ENCODE measurements around the gene MAP2K7.
"Not testable (repeated sequence)": the region's sequence is repeated elsewhere in the genome, so short reads cannot be mapped to it uniquely, and the experiment has no call there.

MAP2K7 gene

DNA sequence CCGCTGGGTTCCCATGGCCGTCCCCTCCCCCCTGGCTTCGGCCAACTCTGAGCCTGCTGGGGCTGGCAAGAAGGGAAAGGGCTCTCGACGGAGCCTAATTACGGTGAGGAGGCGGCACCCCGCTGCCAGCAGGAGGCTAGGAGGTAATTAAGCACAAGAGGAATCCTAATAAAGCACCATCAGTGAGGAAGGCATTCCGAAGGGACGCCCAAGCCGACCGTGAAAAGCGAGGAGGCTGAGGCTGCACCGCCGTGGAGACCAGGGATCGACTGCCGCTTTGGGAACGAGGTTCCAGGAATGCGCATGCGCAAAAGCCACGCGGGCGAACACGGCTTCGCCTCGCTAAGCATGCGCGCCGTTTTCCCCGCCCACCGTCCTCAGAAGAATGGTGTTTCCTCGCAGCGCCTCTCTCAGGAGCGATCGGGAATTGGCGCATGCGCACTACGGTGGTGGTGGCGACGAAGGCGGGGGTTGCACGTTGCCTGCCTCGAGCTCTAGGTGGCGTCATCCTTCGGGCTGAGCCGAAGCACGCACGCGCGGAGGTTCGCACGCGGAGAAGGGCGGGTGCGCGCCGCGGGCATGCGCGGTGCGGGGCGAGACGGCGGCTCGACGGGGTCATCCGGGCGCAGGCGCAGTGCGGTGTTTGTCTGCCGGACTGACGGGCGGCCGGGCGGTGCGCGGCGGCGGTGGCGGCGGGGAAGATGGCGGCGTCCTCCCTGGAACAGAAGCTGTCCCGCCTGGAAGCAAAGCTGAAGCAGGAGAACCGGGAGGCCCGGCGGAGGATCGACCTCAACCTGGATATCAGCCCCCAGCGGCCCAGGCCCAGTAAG is at the start of gene MAP2K7:
Gene MAP2K7 (plus strand): TSS at position 634 of the 830 bp plus-strand sequence. CDS start 68 bp downstream, at position 702.
- H3K4me3 Mint-ChIP-seq, result peak within 1 kb of the TSS; percentile 90
- peaks cover 15% of the 10 kb centered on the region for H3K27me3 Mint-ChIP-seq

DNA sequence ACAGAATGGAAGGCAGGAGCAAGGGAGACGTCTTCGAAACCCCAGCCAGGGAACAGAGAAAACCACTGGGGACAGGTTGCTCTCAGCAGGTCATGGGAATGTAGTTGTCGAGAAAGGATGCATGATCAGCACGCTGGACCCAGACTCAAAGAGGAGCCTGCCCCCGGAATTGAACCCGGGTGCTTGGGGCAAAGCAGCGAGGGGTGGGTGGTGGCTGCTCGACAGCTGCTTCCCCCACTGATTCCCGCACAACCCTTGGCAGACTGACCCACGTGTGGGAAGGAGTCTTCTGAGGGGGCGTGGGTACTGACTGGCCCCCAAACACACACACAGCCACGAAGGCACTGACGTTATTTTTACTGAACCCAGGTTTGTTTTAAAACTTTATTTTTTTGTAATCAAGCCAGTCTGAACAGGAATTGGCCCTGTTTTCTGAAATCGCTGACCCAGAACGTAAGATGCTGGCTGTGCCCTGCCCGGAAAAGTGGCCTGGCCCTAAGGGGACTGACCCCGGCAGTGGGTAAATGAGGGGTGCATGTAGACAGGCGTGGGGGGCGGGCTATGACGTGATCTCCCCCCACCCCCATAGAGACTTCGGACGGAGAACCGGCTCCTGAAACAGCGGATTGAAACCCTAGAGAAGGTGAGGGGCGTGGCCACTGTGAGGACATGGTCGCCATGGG is 48.1 kb upstream of the MAP2K7 start:
- peaks cover 38% of the 10 kb centered on the region for H3K36me3 Mint-ChIP-seq (ENCODE audit: low read depth)
- peaks cover 18% of the 10 kb centered on the region for H3K27me3 Mint-ChIP-seq
- intact Hi-C loops (cut with micrococcal nuclease), result no loop called here
- H3K4me1 Mint-ChIP-seq (ENCODE audit: low read depth), result peaks cover 10% of the 10 kb centered on the region
- no peak overlapping the region for H3K27ac Mint-ChIP-seq
- H3K4me3 Mint-ChIP-seq, result no peak overlapping the region
- no peaks in the 10 kb centered on the region for H3K9me3 Mint-ChIP-seq

More for the DNA sequence above, at the start of gene MAP2K7:
- peaks cover 43% of the 10 kb centered on the region for H3K36me3 Mint-ChIP-seq (ENCODE audit: low read depth)
- H3K27ac Mint-ChIP-seq, result peak within 1 kb of the TSS; percentile 86
- H3K4me1 Mint-ChIP-seq (ENCODE audit: low read depth), result peaks cover 45% of the 10 kb centered on the region
- intact Hi-C loops (cut with micrococcal nuclease), result loop anchor here (1.0 to 2.0 kb wide), 2 partner anchors 17 to 40 kb away; partner anchors contain the start of genes SNAPC2 and TIMM44
- H3K9me3 Mint-ChIP-seq, result no peaks in the 10 kb centered on the region

DNA sequence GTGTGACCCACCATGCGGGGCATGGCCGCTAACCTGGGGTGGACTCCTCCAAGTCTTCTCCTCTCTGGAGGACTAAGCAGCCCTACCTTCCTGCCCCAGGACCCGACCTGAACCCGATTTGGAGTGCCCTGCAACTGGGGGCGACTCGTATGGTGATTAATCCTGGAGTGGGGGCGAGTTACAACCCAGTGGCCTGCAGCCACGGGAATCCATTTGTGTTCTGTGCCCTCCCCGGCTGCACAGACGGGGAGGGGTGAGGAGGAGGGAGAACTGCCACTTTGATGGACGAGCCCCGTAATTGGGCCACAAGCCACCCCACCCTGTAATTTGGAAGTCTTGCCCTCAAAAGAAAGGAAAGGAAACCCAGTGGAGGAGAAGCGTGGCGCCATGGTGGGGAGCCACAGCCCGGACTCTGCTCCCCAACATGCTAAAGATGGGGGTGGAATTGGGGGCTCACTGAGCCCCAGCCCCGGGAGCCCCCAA is 47.5 kb upstream of the MAP2K7 start:
- H3K4me1 Mint-ChIP-seq (ENCODE audit: low read depth), result peaks cover 10% of the 10 kb centered on the region
- no peak overlapping the region for H3K4me3 Mint-ChIP-seq
- peaks cover 44% of the 10 kb centered on the region for H3K36me3 Mint-ChIP-seq (ENCODE audit: low read depth)
- H3K9me3 Mint-ChIP-seq, result no peaks in the 10 kb centered on the region
- intact Hi-C loops (cut with micrococcal nuclease), result no loop called here
- no peak overlapping the region for H3K27ac Mint-ChIP-seq
- H3K27me3 Mint-ChIP-seq, result peaks cover 24% of the 10 kb centered on the region

DNA sequence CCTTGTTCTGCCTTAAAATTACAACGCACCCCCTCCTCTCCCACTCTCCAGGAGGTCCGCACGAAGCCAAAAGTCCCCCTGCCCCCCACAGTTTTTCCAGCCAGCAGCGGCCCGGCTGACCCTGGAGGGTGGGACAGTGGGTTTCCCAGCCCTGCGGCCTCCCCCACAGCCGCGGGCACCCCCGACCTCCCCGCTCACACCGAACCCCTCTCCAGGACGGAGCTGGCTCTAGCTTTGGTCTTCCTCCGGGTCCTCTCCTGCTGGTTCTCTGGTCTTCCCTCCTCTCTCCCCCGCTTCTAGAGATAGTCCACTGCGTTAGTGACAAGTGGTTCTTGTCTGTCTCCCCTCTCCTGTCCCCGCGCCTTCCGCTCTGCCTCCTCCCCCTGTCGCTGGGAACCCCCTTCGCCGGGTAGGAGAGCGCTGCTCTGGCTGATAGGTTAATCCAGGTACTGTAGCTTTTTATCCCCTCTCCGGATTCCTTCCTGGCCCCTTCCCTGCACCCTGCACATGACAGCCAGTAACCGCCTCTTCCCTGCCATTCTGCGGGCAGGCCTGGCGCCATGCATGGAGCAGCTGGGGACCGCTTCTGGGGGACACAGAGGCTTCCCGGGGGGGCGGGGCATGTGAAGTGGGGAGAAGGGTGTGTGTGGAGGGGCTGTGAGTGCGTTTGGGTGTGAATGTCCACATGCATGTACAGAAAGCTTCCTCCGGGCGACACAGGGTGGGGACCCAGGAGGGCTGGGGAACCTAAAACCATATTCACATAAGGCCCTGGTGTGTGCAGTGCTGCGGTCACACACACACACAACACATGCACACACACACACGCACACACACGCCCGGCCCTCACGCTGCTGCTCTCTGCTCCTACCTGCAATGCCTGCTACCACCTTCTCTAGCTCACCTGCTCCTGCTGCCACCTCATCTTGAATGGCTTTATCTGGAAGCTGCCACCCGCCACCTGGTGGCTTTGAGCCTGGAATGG is 46.7 kb upstream of the MAP2K7 start:
- no peak overlapping the region for H3K4me3 Mint-ChIP-seq
- H3K4me1 Mint-ChIP-seq (ENCODE audit: low read depth), result peaks cover 16% of the 10 kb centered on the region
- no peaks in the 10 kb centered on the region for H3K9me3 Mint-ChIP-seq
- no peak overlapping the region for H3K27ac Mint-ChIP-seq
- intact Hi-C loops (cut with micrococcal nuclease), result no loop called here
- peaks cover 41% of the 10 kb centered on the region for H3K36me3 Mint-ChIP-seq (ENCODE audit: low read depth)
- H3K27me3 Mint-ChIP-seq, result peaks cover 32% of the 10 kb centered on the region

DNA sequence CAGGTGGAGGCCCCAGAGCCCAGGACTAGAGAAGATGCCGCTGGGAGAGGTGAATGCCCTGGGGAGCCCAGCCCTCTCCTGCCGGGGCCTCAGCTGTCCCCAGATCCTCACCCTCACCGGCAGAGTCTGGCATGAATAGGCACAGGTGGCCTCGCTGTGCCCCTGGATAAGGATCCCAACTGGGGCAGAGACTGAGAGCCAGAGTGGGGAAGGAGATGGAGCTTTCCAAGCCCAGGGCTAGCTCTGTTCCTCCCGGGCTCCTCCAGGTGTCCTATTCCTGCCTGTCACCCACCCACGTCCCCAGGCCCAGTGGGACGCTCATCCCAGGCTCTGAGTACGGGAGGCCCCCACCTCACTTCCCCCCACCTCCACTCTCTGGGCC is 46.0 kb upstream of the MAP2K7 start:
- peaks cover 41% of the 10 kb centered on the region for H3K36me3 Mint-ChIP-seq (ENCODE audit: low read depth)
- H3K27me3 Mint-ChIP-seq, result peaks cover 36% of the 10 kb centered on the region
- peaks cover 19% of the 10 kb centered on the region for H3K4me1 Mint-ChIP-seq (ENCODE audit: low read depth)
- intact Hi-C loops (cut with micrococcal nuclease), result no loop called here
- no peak overlapping the region for H3K27ac Mint-ChIP-seq
- no peaks in the 10 kb centered on the region for H3K9me3 Mint-ChIP-seq
- no peak overlapping the region for H3K4me3 Mint-ChIP-seq

DNA sequence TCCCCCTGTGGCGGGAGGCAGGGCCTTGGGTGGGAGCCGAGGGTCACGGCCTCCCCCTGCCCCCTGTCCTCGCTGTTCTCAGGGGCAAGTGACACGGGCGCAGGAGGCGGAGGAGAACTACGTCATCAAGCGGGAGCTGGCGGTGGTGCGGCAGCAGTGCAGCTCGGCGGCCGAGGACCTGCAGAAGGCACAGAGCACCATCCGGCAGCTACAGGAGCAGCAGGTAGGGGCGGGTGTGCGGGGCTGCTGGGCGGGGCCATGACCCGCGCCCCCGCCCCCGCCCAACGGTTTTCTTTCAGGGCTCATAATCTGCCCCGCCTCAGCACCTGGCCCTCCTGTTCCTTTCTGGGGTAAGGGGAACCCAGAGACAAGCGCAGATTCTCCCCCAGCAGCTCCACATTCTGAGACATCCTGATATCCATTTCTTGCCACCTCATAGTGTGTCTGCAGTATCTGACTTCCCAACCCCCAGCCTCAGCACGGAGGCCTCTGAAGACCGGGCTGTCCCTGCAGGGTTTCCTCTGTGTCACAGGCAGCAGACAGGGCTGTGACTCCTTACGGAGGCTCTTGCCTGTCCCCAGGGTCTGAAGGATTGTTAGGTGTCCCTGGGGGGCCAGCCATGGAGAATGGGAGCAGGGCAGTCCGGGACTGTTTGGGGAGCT is 45.4 kb upstream of the MAP2K7 start:
- H3K27ac Mint-ChIP-seq, result no peak overlapping the region
- H3K9me3 Mint-ChIP-seq, result no peaks in the 10 kb centered on the region
- H3K4me3 Mint-ChIP-seq, result no peak overlapping the region
- H3K4me1 Mint-ChIP-seq (ENCODE audit: low read depth), result peaks cover 13% of the 10 kb centered on the region
- H3K36me3 Mint-ChIP-seq (ENCODE audit: low read depth), result peaks cover 41% of the 10 kb centered on the region
- intact Hi-C loops (cut with micrococcal nuclease), result no loop called here
- peaks cover 35% of the 10 kb centered on the region for H3K27me3 Mint-ChIP-seq

DNA sequence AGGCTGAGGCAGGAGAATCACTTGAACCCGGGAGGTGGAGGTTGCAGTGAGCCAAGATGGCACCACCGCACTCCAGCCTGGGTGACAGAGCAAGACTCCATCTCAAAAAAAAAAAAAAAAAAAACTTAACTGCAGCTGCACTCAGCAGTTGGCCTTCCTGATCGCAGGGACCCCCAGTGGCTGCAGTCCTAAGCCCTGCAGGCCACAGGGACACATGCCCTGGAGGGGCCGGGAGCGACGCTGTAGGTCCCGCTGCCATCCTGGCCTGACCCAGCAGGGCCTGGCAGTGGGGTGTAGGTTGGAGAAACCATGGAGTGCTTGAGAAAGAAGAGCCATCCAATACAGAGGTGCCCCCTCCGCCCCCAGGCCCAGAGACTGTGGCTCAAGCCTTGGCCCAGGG is 44.6 kb upstream of the MAP2K7 start:
- intact Hi-C loops (cut with micrococcal nuclease); H3K9me3 Mint-ChIP-seq; H3K4me1 Mint-ChIP-seq (ENCODE audit: low read depth); H3K4me3 Mint-ChIP-seq; H3K27ac Mint-ChIP-seq: not testable (repeated sequence)
- peaks cover 43% of the 10 kb centered on the region for H3K27me3 Mint-ChIP-seq
- peaks cover 41% of the 10 kb centered on the region for H3K36me3 Mint-ChIP-seq (ENCODE audit: low read depth)

DNA sequence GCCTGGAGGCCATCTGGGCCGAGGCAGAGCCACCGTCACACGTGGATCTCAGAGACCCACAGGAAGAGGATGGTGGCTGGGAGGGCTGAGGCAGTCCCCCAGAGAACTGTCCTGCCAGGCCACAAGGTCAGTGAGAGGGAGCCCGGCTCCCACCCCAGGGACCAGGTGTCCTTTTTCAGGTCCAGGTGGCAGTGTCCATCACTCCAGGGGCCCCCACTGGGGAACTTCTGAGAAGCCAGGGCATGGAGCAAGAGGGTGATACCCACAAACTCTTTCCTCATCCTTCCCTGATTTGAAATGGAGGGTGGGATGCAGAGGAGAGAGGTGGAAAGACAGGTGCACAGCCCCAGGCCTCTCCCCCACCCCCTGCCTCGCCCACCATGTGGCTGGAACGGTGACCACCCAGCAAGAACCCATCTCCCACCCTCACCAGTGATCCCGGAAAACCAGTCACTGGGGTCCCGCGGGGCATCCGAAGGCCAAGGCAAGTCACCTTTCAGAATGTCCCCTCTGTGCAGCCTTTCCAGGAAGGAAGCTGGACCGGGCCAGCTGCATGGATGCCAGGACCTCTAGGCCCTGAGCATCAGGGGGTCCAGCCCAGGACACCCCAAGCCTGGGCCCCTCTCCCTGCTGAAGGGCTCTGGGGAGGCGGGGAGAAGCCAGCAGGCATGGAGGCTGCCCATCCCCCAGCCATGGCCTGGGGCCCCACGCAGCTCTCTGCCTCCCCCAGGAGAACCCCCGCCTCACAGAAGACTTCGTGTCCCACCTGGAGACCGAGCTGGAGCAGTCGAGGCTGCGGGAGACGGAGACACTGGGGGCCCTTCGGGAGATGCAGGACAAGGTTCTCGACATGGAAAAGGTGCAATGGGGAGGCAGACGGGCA is 43.6 kb upstream of the MAP2K7 start:
- Mint-ChIP-seq H3K9me3 (no peaks in the 10 kb centered on the region), H3K4me3 (no peak overlapping the region), H3K27me3 (peaks cover 53% of the 10 kb centered on the region), H3K36me3 (ENCODE audit: low read depth) (peaks cover 40% of the 10 kb centered on the region), H3K4me1 (ENCODE audit: low read depth) (peaks cover 15% of the 10 kb centered on the region), H3K27ac (no peak overlapping the region)
- intact Hi-C loops (cut with micrococcal nuclease), result no loop called here

DNA sequence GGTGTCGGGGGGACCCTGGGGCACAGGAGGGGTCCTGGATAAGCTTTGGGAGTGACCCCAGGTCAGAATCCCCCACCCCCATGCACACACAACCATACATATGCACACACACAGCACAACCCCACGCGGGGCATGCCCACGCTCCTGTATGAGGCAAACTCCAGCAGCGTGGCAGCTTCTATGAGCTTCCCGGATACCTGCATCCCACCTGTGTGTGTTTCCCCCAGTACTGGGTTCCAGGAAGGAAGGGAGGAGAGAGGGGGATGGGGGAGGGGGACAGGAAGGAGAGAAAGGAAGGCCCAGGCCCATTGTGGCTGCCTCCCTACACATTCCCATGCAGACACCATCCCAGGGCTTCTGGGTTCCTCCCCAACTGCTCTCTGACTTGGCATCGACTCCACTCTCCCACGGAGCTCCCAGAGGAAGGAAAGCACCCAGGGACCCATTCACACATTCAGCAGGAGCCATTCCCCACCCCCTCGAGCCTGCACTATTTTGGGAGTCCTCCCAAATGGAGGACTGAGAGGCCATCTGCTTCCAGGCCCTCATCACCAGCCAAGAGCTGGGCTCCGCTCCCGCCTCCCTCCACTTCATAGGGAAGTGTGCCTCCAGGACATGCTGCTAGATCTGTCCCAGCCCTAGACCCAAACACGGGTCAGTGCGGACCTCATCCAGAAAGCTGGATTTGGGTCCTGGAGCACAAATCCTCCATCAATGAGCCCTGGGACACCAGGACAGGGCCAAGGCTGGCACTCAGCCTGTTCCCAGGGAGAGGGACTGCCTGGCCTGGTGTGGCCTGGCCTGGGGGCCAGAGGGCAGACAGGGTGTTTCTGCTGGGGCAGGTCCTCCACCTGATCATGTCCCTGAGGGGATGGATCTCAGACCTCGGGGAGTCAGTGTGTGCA is 42.7 kb upstream of the MAP2K7 start:
- no peaks in the 10 kb centered on the region for H3K9me3 Mint-ChIP-seq
- peaks cover 62% of the 10 kb centered on the region for H3K27me3 Mint-ChIP-seq
- peaks cover 31% of the 10 kb centered on the region for H3K36me3 Mint-ChIP-seq (ENCODE audit: low read depth)
- no peak overlapping the region for H3K4me3 Mint-ChIP-seq
- no peak overlapping the region for H3K27ac Mint-ChIP-seq
- intact Hi-C loops (cut with micrococcal nuclease), result no loop called here
- H3K4me1 Mint-ChIP-seq (ENCODE audit: low read depth), result peaks cover 23% of the 10 kb centered on the region

DNA sequence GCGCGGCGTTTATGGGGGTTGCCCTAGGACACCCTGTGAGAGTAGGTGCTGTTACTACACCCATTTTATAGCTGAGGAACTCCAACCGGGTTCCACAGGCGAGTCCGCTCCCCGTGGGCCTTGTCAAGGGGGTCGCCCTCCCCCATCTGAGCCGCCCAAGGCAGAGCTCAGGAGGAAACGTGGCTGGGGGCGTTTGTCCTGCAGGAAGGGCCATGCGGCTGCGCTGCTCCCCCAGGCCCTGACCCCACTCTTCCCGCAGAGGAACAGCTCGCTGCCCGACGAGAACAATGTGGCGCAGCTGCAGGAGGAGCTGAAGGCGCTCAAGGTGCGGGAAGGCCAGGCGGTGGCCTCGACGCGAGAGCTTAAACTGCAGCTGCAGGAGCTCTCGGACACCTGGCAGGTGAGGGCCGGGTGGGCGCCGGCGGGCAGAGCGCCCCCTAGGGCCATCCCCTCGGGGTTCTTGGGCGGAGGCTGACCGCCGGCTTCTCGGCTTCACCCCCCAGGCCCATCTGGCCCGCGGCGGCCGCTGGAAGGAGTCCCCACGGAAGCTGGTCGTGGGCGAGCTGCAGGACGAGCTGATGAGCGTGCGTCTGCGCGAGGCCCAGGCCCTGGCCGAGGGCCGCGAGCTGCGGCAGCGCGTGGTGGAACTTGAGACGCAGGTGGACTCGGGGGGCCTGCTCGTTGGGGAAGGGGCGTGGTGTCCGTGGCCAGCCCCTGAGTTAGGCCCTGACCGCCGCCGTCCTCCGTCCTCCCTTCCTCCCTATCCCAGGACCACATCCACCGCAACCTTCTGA is 41.9 kb upstream of the MAP2K7 start:
- peak overlapping the region; percentile 61 for H3K4me3 Mint-ChIP-seq
- H3K36me3 Mint-ChIP-seq (ENCODE audit: low read depth), result peaks cover 29% of the 10 kb centered on the region
- H3K27ac Mint-ChIP-seq, result no peak overlapping the region
- intact Hi-C loops (cut with micrococcal nuclease), result no loop called here
- H3K27me3 Mint-ChIP-seq, result peaks cover 70% of the 10 kb centered on the region
- H3K4me1 Mint-ChIP-seq (ENCODE audit: low read depth), result peaks cover 23% of the 10 kb centered on the region
- H3K9me3 Mint-ChIP-seq, result no peaks in the 10 kb centered on the region

DNA sequence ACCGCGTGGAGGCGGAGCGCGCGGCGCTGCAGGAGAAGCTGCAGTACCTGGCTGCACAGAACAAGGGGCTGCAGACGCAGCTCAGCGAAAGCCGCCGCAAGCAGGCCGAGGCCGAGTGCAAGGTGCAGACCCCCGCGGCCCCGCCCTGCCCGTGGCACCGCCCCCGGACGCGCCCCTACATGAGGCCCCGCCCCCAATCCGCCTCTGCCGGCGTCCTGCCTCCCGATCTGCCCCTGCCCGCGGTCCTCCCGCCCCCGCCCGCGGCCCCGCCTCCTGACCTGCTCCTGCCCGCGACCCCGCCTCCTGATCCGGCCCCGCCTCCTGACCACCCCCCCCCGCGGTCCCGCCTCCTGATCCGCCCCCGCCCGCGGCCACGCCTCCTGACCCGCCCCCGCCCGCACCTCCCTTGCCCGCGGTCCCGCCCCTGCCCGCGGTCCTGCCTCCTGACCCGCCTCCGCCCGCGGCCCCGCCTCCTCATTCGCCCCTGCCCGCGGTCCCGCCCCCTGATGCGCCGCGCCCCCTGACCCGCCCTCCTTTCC is 41.2 kb upstream of the MAP2K7 start:
- Mint-ChIP-seq H3K27ac (no peak overlapping the region), H3K4me1 (ENCODE audit: low read depth) (peaks cover 23% of the 10 kb centered on the region), H3K36me3 (ENCODE audit: low read depth) (peaks cover 29% of the 10 kb centered on the region), H3K27me3 (peaks cover 77% of the 10 kb centered on the region), H3K9me3 (no peaks in the 10 kb centered on the region), H3K4me3 (peak overlapping the region; percentile 61)
- intact Hi-C loops (cut with micrococcal nuclease), result no loop called here
